ENCODE measurements around the gene BCL2L13.

DNA sequence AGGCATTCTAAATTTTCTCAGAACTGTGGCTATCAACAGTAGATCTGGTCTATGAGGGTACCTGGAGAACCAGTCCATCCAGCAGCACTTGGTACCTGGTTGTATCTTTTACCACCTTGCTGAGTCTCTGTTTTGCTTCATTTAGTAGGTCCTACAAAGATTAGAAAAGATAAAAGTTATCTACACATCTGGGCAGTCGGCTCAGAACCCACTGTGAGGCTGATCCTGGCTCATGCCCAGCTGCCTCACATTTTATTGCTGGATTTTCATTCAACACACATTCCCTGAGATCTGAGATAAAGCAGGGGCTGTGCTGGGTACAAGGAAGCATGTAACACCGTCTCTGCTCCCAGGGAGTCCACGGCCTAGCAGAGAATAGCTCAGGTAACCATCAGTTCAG lies 37.5 kb upstream of the BCL2L13 start:
- TF ChIP-seq POLR2A (IDR thresholded peaks at IDR 0.05): no peak
- TF ChIP-seq POLR2AphosphoS5 (IDR thresholded peaks at IDR 0.05): no peak
